C4-2B (cell line): Measurements from ENCODE around the gene TNFRSF19.

Source experiments
- CTCF ChIP-seq: fragments of 450-650 bp; conservative IDR thresholded peaks from 2 replicates; pipeline ENCODE4 v1.5.1; 2017; ENCODE audit warnings: mild to moderate bottlenecking
- ZFX ChIP-seq: fragments of 450-650 bp; IDR thresholded peaks from 2 replicates; pipeline ENCODE4 v1.6.1; 2017

GRCh38 chr13:23570921-23571315 is 706 bp downstream of the TNFRSF19 start:
- TF ChIP-seq CTCF (peak; percentile 60), ZFX (no peak)
